Measurements from ENCODE around the gene RPLP2. TPM values are rescaled to one million over a fixed set of nuclear protein-coding genes. Genes with fewer than 3 reads are reported as not detected.

RPLP2 gene
- 1,005 and 1,072 TPM in 2 replicates for total RNA-seq (2014; rRNA removed; shearing (Covaris generic))

GRCh38 chr11:809287-810039 is at the start of gene RPLP2:
RPLP2 (plus strand) TSS chr11:809967; CDS start chr11:810235, 268 bp downstream.

GRCh38 chr11:777288-778255 is 32.2 kb upstream of the RPLP2 start, which contains the start of gene GATD1:
GATD1 (minus strand) TSS chr11:777487; CDS start chr11:777462, 25 bp downstream.

GRCh38 chr11:789943-790342 is 19.8 kb upstream of the RPLP2 start, which contains the start of gene CEND1:
CEND1 (minus strand) TSS chr11:790090; CDS start chr11:788576, 1,514 bp downstream.

GRCh38 chr11:798093-798713 is 11.6 kb upstream of the RPLP2 start, which contains the start of gene SLC25A22:
SLC25A22 (minus strand) TSS chr11:798281; CDS start chr11:795006, 3,275 bp downstream.

GRCh38 chr11:818396-819128 is 8.8 kb downstream of the RPLP2 start, which contains the start of gene PNPLA2:
PNPLA2 (plus strand) TSS chr11:818914; CDS start chr11:819719, 805 bp downstream.

GRCh38 chr11:827897-828192 is 18.1 kb downstream of the RPLP2 start, which contains the start of gene CRACR2B:
CRACR2B (plus strand) TSS chr11:827919; CDS start chr11:828608, 689 bp downstream.

GRCh38 chr11:832529-833113 is 22.9 kb downstream of the RPLP2 start, which contains the start of gene CD151:
CD151 (plus strand) TSS chr11:832952; CDS start chr11:836070, 3,118 bp downstream.

GRCh38 chr11:842370-843002 is 32.7 kb downstream of the RPLP2 start, which contains the start of the genes POLR2L and TSPAN4:
POLR2L (minus strand) TSS chr11:842529; CDS start chr11:842508, 21 bp downstream.
TSPAN4 (plus strand) TSS chr11:842852; CDS start chr11:850305, 7,453 bp downstream.

Small RNA genes lying within 50 kb of the gene (small RNA-seq; reads per million reads assigned to genes)
- gene SNORA52 = not detected

Other genes with a start within 250 kb of the RPLP2 start
- gene LMNTD2, start 249.2 kb upstream of the RPLP2 start, total RNA-seq (2014; rRNA removed; shearing (Covaris generic)) = 2.3 and 3.5 TPM in 2 replicates
- 19.1 and 21.2 TPM in 2 replicates for gene RASSF7, start 249.0 kb upstream of the RPLP2 start, total RNA-seq (2014; rRNA removed; shearing (Covaris generic))
- 29.5 and 31.6 TPM in 2 replicates for gene PHRF1, start 233.5 kb upstream of the RPLP2 start, total RNA-seq (2014; rRNA removed; shearing (Covaris generic))
- 8.1 and 10.7 TPM in 2 replicates for gene IRF7, start 194.0 kb upstream of the RPLP2 start, total RNA-seq (2014; rRNA removed; shearing (Covaris generic))
- gene CDHR5, start 185.0 kb upstream of the RPLP2 start, total RNA-seq (2014; rRNA removed; shearing (Covaris generic)) = not detected in 2 replicates
- not detected in 2 replicates for gene SCT, start 182.8 kb upstream of the RPLP2 start, total RNA-seq (2014; rRNA removed; shearing (Covaris generic))
- gene DRD4, start 172.7 kb upstream of the RPLP2 start, total RNA-seq (2014; rRNA removed; shearing (Covaris generic)) = 0.19 TPM in 1 of 2 replicates, not detected in the other
- gene DEAF1, start 114.7 kb upstream of the RPLP2 start, total RNA-seq (2014; rRNA removed; shearing (Covaris generic)) = 43.5 and 45.1 TPM in 2 replicates
- 14.2 and 18.2 TPM in 2 replicates for gene TMEM80, start 114.2 kb upstream of the RPLP2 start, total RNA-seq (2014; rRNA removed; shearing (Covaris generic))
- gene EPS8L2, start 103.7 kb upstream of the RPLP2 start, total RNA-seq (2014; rRNA removed; shearing (Covaris generic)) = 30.5 and 31.8 TPM in 2 replicates
- 109 and 117 TPM in 2 replicates for gene TALDO1, start 62.5 kb upstream of the RPLP2 start, total RNA-seq (2014; rRNA removed; shearing (Covaris generic))
- 24.0 and 30.7 TPM in 2 replicates for gene GATD1, start 32.5 kb upstream of the RPLP2 start, total RNA-seq (2014; rRNA removed; shearing (Covaris generic))
- 2.1 and 3.8 TPM in 2 replicates for gene CEND1, start 19.9 kb upstream of the RPLP2 start, total RNA-seq (2014; rRNA removed; shearing (Covaris generic))
- 39.2 and 39.5 TPM in 2 replicates for gene SLC25A22, start 11.7 kb upstream of the RPLP2 start, total RNA-seq (2014; rRNA removed; shearing (Covaris generic))
- gene PIDD1, start 4.7 kb upstream of the RPLP2 start, total RNA-seq (2014; rRNA removed; shearing (Covaris generic)) = 10.0 and 11.3 TPM in 2 replicates
- gene PNPLA2, start 8.9 kb downstream of the RPLP2 start, total RNA-seq (2014; rRNA removed; shearing (Covaris generic)) = 42.8 and 50.9 TPM in 2 replicates
- gene CRACR2B, start 18.0 kb downstream of the RPLP2 start, total RNA-seq (2014; rRNA removed; shearing (Covaris generic)) = 0.04 and 0.11 TPM in 2 replicates
- gene CD151, start 23.0 kb downstream of the RPLP2 start, total RNA-seq (2014; rRNA removed; shearing (Covaris generic)) = 225 and 229 TPM in 2 replicates
- gene POLR2L, start 32.6 kb downstream of the RPLP2 start, total RNA-seq (2014; rRNA removed; shearing (Covaris generic)) = 380 and 388 TPM in 2 replicates
- gene TSPAN4, start 32.9 kb downstream of the RPLP2 start, total RNA-seq (2014; rRNA removed; shearing (Covaris generic)) = 130 and 143 TPM in 2 replicates
- 29.1 and 33.9 TPM in 2 replicates for gene CHID1, start 100.8 kb downstream of the RPLP2 start, total RNA-seq (2014; rRNA removed; shearing (Covaris generic))
- gene AP2A2, start 115.9 kb downstream of the RPLP2 start, total RNA-seq (2014; rRNA removed; shearing (Covaris generic)) = 15.7 and 17.7 TPM in 2 replicates
- 0.08 TPM in 1 of 2 replicates, not detected in the other for gene MUC6, start 226.8 kb downstream of the RPLP2 start, total RNA-seq (2014; rRNA removed; shearing (Covaris generic))